T-helper 1 cell (primary cell): ENCODE measurements around the gene GAPDHS.

Source experiments
- DNase-seq, 5 donors: peaks; one replicate each; pipeline ENCODE4 v3.0.0-alpha.2; 2012 to 2020

The GAPDHS gene

DNA sequence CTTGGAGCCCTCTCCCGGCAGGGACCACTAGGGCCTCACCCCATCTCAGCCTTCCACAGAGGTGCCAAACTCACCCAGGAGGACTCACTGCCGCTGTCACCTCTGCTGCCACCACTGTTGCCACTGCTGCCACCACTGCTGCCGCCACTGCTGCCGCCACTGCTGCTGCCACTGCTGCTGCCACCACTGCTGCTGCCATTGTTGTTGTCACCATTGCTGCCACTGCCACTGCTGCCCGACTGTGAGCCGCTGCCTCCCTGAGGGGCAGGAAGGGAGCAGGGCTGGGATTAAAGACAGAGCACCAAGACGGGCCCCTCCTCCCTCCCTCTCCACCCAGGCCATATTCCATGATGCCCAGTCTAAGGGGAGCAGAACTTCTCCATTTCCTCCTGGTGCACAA, 21.9 kb upstream of the GAPDHS start:
- no peak for DNase-seq

DNA sequence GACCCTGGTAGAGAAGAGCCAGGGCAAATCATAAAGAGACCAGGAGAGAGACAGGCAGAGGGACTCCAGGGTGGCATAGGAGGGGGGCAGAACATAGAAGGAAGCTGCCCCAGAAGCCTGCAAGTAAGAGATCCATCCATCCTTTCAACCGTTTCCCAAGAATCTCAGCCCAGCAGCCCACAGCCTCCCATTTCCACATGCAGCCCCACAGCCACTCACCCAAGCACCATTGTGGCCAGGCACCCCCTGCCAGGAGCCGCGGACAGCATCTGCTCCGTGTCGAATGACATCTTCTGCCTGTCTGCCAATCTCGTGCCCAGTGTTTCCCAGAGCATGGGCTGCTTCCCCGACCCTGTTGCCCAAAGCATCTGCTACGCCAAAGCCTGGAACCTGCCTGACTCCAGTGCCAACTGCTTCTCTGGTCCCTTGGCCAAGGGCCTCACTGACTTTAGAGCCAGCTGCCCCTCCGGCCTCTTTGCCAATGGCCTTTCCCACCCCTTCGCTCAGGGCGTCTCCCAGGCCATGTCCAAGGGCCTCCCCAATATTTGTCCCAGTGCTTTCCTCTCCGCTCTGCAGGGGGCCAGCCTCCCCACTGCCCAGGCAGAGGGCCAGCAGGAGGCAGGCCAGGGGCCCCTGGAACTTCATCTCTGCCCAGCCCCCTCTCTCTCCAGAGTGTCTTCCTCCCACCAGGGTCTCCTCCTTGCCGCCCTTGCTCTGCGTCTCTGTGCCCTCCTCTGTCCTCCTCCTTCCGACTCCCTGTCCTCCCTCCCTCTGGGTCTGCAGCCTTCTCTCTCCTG, 20.2 kb upstream of the GAPDHS start:
- no peak for DNase-seq

GRCh38 chr19:35513628-35514281, 19.5 kb upstream of the GAPDHS start, which contains the start of gene DMKN:
Gene DMKN (minus strand): TSS chr19:35513649. CDS start chr19:35513475, 174 bp downstream.
- DNase-seq, result no peak

- no peak for DNase-seq
Measured at GRCh38 chr19:35514282-35514809, 18.9 kb upstream of the GAPDHS start.

- DNase-seq, result no peak
Measured at GRCh38 chr19:35516310-35516709, 16.9 kb upstream of the GAPDHS start.

- no peak for DNase-seq
Measured at GRCh38 chr19:35517342-35517741, 15.9 kb upstream of the GAPDHS start.

DNA sequence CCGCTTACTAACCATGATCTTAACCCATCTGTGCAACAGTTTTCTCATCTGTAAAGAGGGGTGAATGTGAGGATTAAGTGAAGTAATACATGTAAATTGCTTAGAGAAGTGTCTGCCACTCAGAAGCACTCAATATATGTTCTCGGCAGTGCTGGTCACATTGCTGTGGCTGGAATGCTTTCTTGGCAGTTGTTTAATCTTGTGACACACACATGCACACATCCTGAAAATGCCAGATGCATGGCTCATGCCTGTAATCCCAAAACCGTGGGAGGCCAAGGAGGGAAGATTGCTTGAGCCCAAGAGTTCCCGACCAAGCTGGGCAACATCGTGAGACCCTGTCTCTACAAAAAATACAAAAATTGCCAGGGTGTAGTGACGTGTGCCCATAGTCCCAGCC, 14.9 kb upstream of the GAPDHS start:
- DNase-seq, result no peak

DNA sequence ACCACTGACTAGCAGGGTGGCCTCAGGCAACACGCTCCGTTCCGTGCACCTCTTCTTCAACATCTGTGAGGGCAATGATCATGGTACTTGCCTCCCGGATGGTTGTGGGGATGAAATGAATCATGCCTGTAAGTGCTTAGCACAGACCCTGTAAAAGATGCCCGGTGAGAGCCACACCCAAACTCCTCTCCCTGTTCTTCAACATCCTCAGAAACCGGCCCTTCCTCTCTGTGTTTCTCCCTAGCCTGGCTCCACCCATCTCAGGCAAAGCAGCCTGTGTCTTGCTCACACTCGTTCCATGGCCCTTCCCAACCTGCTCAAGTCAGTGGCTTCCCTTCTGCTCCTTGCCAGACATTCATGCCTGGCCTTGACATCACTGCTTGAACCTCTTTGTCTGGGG, 14.0 kb upstream of the GAPDHS start:
- no peak for DNase-seq

DNA sequence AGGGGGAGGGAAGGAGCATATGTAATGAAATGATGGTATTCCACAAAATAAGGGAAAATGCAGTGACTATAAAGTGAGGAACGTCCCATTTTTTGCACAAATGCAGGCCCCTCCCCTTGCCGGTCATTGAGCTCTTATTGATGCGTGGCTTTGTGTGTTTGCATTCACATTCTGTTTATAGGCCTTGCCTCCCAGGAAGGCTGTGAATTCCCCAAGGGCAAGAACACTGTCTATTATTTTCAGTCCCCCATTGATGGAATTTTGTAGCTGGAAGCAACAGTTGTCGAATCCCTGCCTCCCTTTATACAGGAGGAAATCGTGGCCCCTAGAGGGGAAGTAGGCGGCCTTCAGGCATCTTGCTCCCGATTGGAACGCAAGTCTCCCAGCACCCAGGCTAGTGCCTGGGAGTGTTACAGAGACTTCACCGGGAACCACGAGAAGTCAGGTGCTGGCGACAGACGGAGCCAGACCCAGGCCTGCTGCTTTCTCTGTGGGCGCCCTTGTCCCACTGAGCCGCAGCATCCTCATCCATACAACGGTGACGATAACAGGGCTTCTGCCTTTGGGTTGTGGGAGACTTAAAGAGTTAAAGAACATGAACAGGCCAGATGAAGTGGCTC, 12.0 kb upstream of the GAPDHS start:
- no peak for DNase-seq

DNA sequence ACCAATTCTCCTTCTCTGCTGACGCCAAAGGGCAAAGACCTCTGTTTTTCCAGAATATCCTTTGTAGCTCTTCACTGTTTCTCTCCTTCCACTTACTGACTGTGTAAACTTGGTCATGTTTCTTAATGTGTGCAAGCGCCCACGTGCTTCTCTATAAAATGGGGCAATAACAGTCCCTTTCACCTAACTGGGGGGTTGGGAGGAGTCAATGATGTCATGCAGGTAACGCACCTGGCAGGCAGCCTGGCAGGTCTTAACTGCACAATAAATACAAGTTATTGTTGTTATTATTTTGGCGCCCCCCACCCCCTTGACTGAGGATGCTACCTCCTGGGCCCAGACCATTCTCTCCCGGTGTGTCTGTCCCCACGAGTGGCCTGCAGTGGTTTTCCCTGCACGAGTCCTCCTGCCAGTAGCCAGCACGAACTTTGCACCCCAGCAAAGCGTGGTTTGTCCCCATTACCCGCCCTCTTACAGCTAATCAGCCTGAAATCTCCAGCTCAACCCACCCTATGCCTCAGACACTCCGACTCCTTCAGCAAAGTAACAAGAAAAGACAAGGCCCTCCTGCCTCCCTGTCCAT, 10.4 kb upstream of the GAPDHS start:
- DNase-seq, result no peak

GRCh38 chr19:35524181-35524837, 8.9 kb upstream of the GAPDHS start:
- no peak for DNase-seq

DNA sequence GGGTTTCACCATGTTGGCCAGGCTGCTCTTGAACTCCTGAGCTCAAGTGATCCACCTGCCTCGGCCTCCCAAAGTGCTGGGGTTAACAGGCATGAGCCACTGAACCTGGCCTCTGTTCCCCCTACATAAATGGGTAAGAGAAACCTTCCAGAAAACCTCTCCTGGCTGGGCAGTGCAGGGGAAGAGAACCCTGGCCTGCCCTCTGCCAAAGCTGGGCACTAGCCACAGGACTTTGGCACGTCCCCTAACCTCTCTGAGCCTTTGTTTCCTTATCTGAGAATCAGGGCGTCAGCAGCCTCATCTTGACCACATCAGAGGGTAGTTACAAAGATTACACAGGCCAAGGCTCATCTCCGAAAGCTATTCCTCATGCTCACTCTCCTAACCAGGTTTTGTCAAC, 7.4 kb upstream of the GAPDHS start:
- DNase-seq, result no peak

GRCh38 chr19:35528218-35529038, 4.8 kb upstream of the GAPDHS start, which contains the start of gene SBSN:
Gene SBSN (minus strand): TSS chr19:35528311. CDS start chr19:35528281, 30 bp downstream.
- DNase-seq, result no peak

- DNase-seq, result no peak
Measured at GRCh38 chr19:35529241-35530218, 3.7 kb upstream of the GAPDHS start.

GRCh38 chr19:35531291-35531690, 2.0 kb upstream of the GAPDHS start:
- DNase-seq, result no peak

- peak in 2 of 5 donors; percentile 24 to 52 for DNase-seq
Measured at GRCh38 chr19:35533822-35534392, 651 bp downstream of the GAPDHS start.

GRCh38 chr19:35534803-35535480, 1.7 kb downstream of the GAPDHS start:
- no peak for DNase-seq

GRCh38 chr19:35539314-35539713, 6.1 kb downstream of the GAPDHS start:
- no peak for DNase-seq

DNA sequence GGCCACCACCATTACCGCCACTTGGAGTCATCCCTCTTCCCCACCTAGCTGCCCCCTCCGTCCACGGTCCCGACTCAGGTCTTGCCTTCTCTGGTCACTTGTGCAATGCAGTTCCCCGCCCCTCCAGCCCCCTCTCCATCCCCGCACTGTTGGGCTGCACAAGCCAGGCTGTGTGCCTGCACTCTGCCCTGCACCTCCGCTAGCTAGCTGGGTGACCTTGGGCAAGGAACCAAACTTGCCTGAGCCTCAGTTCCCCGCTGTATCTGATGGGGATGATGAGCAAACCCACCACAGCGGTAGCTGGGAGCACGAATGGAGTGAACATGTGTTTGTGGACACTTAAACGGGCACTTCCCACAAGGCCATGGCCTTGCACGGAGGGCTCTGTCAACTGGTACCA, 6.6 kb downstream of the GAPDHS start:
- no peak for DNase-seq
